ENCODE results near the gene MAGI1. TPM values are rescaled to one million over a fixed set of nuclear protein-coding genes. Genes with fewer than 3 reads are reported as not detected.

MAGI1 gene
- total RNA-seq, 1 donor from 2014 or later: 49.8 TPM

- peak overlapping the region; percentile 48 for H3K27ac Mint-ChIP-seq (ENCODE audit: unreplicated experiment)
- DNase-seq (ENCODE audit: low read depth, low spot score): no peak
- no peaks in the 10 kb centered on the region for H3K4me1 Mint-ChIP-seq
- H3K9me3 Mint-ChIP-seq: no peaks in the 10 kb centered on the region
- no peak for TF ChIP-seq CTCF (conservative IDR thresholded peaks at IDR 0.05)
- no peaks in the 10 kb centered on the region for H3K27me3 Mint-ChIP-seq (ENCODE audit: low read depth)
- no peak overlapping the region for H3K4me3 Mint-ChIP-seq
- no peaks in the 10 kb centered on the region for H3K36me3 Mint-ChIP-seq (ENCODE audit: low read depth)
Measured at GRCh38 chr3:65999606-66000005, 39.1 kb downstream of the MAGI1 start.

- H3K27me3 Mint-ChIP-seq (ENCODE audit: low read depth): no peaks in the 10 kb centered on the region
- H3K4me1 Mint-ChIP-seq: no peaks in the 10 kb centered on the region
- H3K9me3 Mint-ChIP-seq: no peaks in the 10 kb centered on the region
- DNase-seq (ENCODE audit: low read depth, low spot score): no peak
- no peaks in the 10 kb centered on the region for H3K36me3 Mint-ChIP-seq (ENCODE audit: low read depth)
- no peak overlapping the region for H3K27ac Mint-ChIP-seq (ENCODE audit: unreplicated experiment)
- H3K4me3 Mint-ChIP-seq: no peak overlapping the region
- no peak for TF ChIP-seq CTCF (conservative IDR thresholded peaks at IDR 0.05)
Measured at GRCh38 chr3:65996589-65996988, 42.1 kb downstream of the MAGI1 start.

GRCh38 chr3:65995515-65995914 is 43.2 kb downstream of the MAGI1 start:
- no peaks in the 10 kb centered on the region for H3K27me3 Mint-ChIP-seq (ENCODE audit: low read depth)
- DNase-seq (ENCODE audit: low read depth, low spot score): no peak
- no peak for TF ChIP-seq CTCF (conservative IDR thresholded peaks at IDR 0.05)
- no peak overlapping the region for H3K4me3 Mint-ChIP-seq
- H3K36me3 Mint-ChIP-seq (ENCODE audit: low read depth): no peaks in the 10 kb centered on the region
- H3K9me3 Mint-ChIP-seq: no peaks in the 10 kb centered on the region
- H3K4me1 Mint-ChIP-seq: no peaks in the 10 kb centered on the region
- H3K27ac Mint-ChIP-seq (ENCODE audit: unreplicated experiment): no peak overlapping the region

GRCh38 chr3:65995030-65995429 is 43.7 kb downstream of the MAGI1 start:
- DNase-seq (ENCODE audit: low read depth, low spot score): no peak
- Mint-ChIP-seq H3K36me3 (ENCODE audit: low read depth) (no peaks in the 10 kb centered on the region), H3K27ac (ENCODE audit: unreplicated experiment) (no peak overlapping the region), H3K4me3 (no peak overlapping the region), H3K9me3 (no peaks in the 10 kb centered on the region), H3K27me3 (ENCODE audit: low read depth) (no peaks in the 10 kb centered on the region), H3K4me1 (no peaks in the 10 kb centered on the region)
- TF ChIP-seq CTCF (conservative IDR thresholded peaks at IDR 0.05): no peak

GRCh38 chr3:65993134-65993900 is 45.4 kb downstream of the MAGI1 start:
- DNase-seq (ENCODE audit: low read depth, low spot score): no peak
- Mint-ChIP-seq H3K27ac (ENCODE audit: unreplicated experiment) (no peak overlapping the region), H3K36me3 (ENCODE audit: low read depth) (no peaks in the 10 kb centered on the region), H3K9me3 (no peaks in the 10 kb centered on the region), H3K27me3 (ENCODE audit: low read depth) (no peaks in the 10 kb centered on the region), H3K4me1 (peaks cover 2% of the 10 kb centered on the region), H3K4me3 (no peak overlapping the region)
- no peak for TF ChIP-seq CTCF (conservative IDR thresholded peaks at IDR 0.05)

Measured in neural crest cell (in vitro differentiated cells).